ENCODE measurements around the gene HIF1A.

DNA sequence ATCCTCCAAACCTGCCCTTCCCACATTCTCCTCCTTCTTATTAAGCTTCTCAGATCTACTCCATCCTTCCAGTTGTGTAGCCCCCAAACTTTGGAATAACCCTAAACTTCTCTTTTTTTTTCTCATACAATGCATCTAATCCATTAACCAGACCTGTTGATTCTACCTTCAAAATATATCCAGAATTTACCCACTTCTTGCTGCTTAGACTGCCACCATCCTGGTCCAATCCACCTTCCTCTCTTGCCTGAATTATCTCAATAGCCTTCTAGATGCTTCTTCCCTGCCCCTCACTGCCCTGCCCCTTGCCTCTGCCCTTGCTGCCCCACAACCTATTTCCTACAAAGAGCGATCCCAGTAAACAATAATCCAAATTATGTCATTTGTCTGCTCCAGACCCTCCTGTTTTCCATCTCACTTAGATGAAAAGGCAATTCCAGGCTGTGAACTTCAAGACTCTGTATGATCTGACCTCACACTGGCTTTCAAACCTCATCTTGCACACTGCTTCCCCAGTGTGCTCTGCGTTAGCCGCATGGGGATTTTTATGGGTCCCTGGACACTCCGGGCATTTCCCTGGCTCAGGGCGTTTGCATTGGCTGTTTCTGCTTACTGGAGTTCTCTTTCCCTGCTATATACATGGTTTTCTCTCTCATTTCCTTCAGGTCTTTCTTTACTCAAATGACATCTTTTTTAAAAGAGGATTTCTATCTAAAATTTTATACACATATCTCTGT is 42.6 kb upstream of the HIF1A start:
- TF ChIP-seq, protein P1, sequence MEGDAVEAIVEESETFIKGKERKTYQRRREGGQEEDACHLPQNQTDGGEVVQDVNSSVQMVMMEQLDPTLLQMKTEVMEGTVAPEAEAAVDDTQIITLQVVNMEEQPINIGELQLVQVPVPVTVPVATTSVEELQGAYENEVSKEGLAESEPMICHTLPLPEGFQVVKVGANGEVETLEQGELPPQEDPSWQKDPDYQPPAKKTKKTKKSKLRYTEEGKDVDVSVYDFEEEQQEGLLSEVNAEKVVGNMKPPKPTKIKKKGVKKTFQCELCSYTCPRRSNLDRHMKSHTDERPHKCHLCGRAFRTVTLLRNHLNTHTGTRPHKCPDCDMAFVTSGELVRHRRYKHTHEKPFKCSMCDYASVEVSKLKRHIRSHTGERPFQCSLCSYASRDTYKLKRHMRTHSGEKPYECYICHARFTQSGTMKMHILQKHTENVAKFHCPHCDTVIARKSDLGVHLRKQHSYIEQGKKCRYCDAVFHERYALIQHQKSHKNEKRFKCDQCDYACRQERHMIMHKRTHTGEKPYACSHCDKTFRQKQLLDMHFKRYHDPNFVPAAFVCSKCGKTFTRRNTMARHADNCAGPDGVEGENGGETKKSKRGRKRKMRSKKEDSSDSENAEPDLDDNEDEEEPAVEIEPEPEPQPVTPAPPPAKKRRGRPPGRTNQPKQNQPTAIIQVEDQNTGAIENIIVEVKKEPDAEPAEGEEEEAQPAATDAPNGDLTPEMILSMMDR (conservative IDR thresholded peaks at IDR 0.05; ENCODE audit: low read depth, low read length) = no peak
- no peak for TF ChIP-seq EZH2 (IDR thresholded peaks at IDR 0.05; ENCODE audit: low read length, unreplicated experiment)

All from PC-3 (cell line).